Activated T-helper 17 cell treated with anti-CD3 and anti-CD28 coated beads, Interleukin-2, amount 50 U/mL, for 72 hours (primary cell): ENCODE measurements around the gene ZNF502. TPM values are rescaled to one million over a fixed set of nuclear protein-coding genes. Genes with fewer than 3 reads are reported as not detected.
A peak's percentile ranks its signal among the peaks of the same experiment; 100 is the strongest.
"Not testable (repeated sequence)": the region's sequence is repeated elsewhere in the genome, so short reads cannot be mapped to it uniquely, and the experiment has no call there.

Source experiments
- ATAC-seq: fragments of 150-1000 bp; cut with Tn5 transposase; replicated peaks from 2 replicates; pipeline ENCODE4 v1.10.0; 2021; ENCODE audit warnings: mild to moderate bottlenecking, moderate library complexity
- H3K27ac Mint-ChIP-seq: one replicate; pipeline ENCODE4 v1.8.0; 2022; ENCODE audit warnings: mixed read lengths
- H3K27me3 Mint-ChIP-seq: one replicate; pipeline ENCODE4 v1.8.0; 2022; ENCODE audit warnings: mixed read lengths
- H3K36me3 Mint-ChIP-seq: one replicate; pipeline ENCODE4 v1.8.0; 2022; ENCODE audit warnings: low read depth, mild to moderate bottlenecking, mixed read lengths
- H3K4me1 Mint-ChIP-seq: one replicate; pipeline ENCODE4 v1.8.0; 2022; ENCODE audit warnings: mixed read lengths
- H3K4me3 Mint-ChIP-seq: one replicate; pipeline ENCODE4 v1.8.0; 2022; ENCODE audit warnings: mild to moderate bottlenecking, mixed read lengths
- H3K9me3 Mint-ChIP-seq: one replicate; pipeline ENCODE4 v1.8.0; 2022; ENCODE audit warnings: mixed read lengths
- total RNA-seq, 2 donors: library from RNA; stranded (reverse); gene quantifications; one replicate each; pipeline ENCODE4 v1.2.3, GENCODE V29; 2022

The ZNF502 gene
- 1 to 10 TPM in 1 of 2 donors, under 1 TPM in 1; 0.73 to 1.5 TPM for total RNA-seq

GRCh38 chr3:44712455-44713075 lies at the start of gene ZNF502:
ZNF502 (plus strand) TSS chr3:44712660; CDS start chr3:44720262, 7,602 bp downstream.
- Mint-ChIP-seq H3K4me1 (no peaks in the 10 kb centered on the region), H3K9me3 (peaks cover 17% of the 10 kb centered on the region), H3K27ac (peak within 1 kb of the TSS; percentile 73), H3K36me3 (peaks cover 11% of the 10 kb centered on the region), H3K4me3 (peak within 1 kb of the TSS; percentile 85), H3K27me3 (peaks cover 11% of the 10 kb centered on the region)
- ATAC-seq = peak; percentile 78

- Mint-ChIP-seq H3K9me3 (peaks cover 21% of the 10 kb centered on the region), H3K4me3 (no peak overlapping the region), H3K27ac (no peak overlapping the region), H3K27me3 (peaks cover 6% of the 10 kb centered on the region), H3K36me3 (peaks cover 7% of the 10 kb centered on the region), H3K4me1 (no peaks in the 10 kb centered on the region)
- ATAC-seq = no peak
These were observed 47.3 kb upstream of the ZNF502 start for GRCh38 chr3:44665173-44665572.

- Mint-ChIP-seq H3K9me3 (peaks cover 21% of the 10 kb centered on the region), H3K4me3 (no peak overlapping the region), H3K4me1 (no peaks in the 10 kb centered on the region), H3K27me3 (peaks cover 6% of the 10 kb centered on the region), H3K36me3 (no peaks in the 10 kb centered on the region), H3K27ac (no peak overlapping the region)
- ATAC-seq = no peak
These were observed 46.1 kb upstream of the ZNF502 start for GRCh38 chr3:44666346-44666745.

GRCh38 chr3:44669760-44670159 lies 42.7 kb upstream of the ZNF502 start:
- no peaks in the 10 kb centered on the region for H3K36me3 Mint-ChIP-seq
- peaks cover 7% of the 10 kb centered on the region for H3K4me1 Mint-ChIP-seq
- no peak overlapping the region for H3K27ac Mint-ChIP-seq
- peaks cover 12% of the 10 kb centered on the region for H3K27me3 Mint-ChIP-seq
- H3K4me3 Mint-ChIP-seq = no peak overlapping the region
- H3K9me3 Mint-ChIP-seq = peaks cover 30% of the 10 kb centered on the region
- ATAC-seq = no peak

GRCh38 chr3:44673466-44673865 lies 39.0 kb upstream of the ZNF502 start:
- H3K36me3 Mint-ChIP-seq, H3K4me1 Mint-ChIP-seq, H3K4me3 Mint-ChIP-seq, ATAC-seq, H3K27me3 Mint-ChIP-seq, H3K27ac Mint-ChIP-seq: not testable (repeated sequence)
- H3K9me3 Mint-ChIP-seq = peaks cover 16% of the 10 kb centered on the region

GRCh38 chr3:44674211-44674610 lies 38.2 kb upstream of the ZNF502 start:
- Mint-ChIP-seq H3K27ac (no peak overlapping the region), H3K4me3 (no peak overlapping the region), H3K4me1 (peaks cover 7% of the 10 kb centered on the region), H3K9me3 (peaks cover 16% of the 10 kb centered on the region), H3K27me3 (peaks cover 6% of the 10 kb centered on the region), H3K36me3 (no peaks in the 10 kb centered on the region)
- ATAC-seq = no peak

GRCh38 chr3:44678480-44679116 lies 33.9 kb upstream of the ZNF502 start:
- peaks cover 12% of the 10 kb centered on the region for H3K9me3 Mint-ChIP-seq
- H3K4me1 Mint-ChIP-seq = no peaks in the 10 kb centered on the region
- no peak overlapping the region for H3K4me3 Mint-ChIP-seq
- no peaks in the 10 kb centered on the region for H3K27me3 Mint-ChIP-seq
- ATAC-seq = no peak
- no peak overlapping the region for H3K27ac Mint-ChIP-seq
- no peaks in the 10 kb centered on the region for H3K36me3 Mint-ChIP-seq

- Mint-ChIP-seq H3K9me3 (peaks cover 9% of the 10 kb centered on the region), H3K27ac (no peak overlapping the region)
- ATAC-seq = no peak
These were observed 31.5 kb upstream of the ZNF502 start for GRCh38 chr3:44680921-44681455.

GRCh38 chr3:44682182-44682896 lies 30.1 kb upstream of the ZNF502 start:
- no peaks in the 10 kb centered on the region for H3K36me3 Mint-ChIP-seq

More at GRCh38 chr3:44680921-44681455, 31.5 kb upstream of the ZNF502 start:
- Mint-ChIP-seq H3K36me3 (no peaks in the 10 kb centered on the region), H3K4me3 (no peak overlapping the region), H3K4me1 (peaks cover 4% of the 10 kb centered on the region), H3K27me3 (peaks cover 4% of the 10 kb centered on the region)

GRCh38 chr3:44685128-44685800 lies 27.2 kb upstream of the ZNF502 start:
- Mint-ChIP-seq H3K9me3 (peaks cover 27% of the 10 kb centered on the region), H3K27me3 (peaks cover 29% of the 10 kb centered on the region), H3K4me3 (peak overlapping the region; percentile 57), H3K27ac (no peak overlapping the region), H3K36me3 (no peaks in the 10 kb centered on the region), H3K4me1 (peaks cover 4% of the 10 kb centered on the region)
- ATAC-seq = peak; percentile 54

More at GRCh38 chr3:44682182-44682896, 30.1 kb upstream of the ZNF502 start:
- Mint-ChIP-seq H3K4me1 (peaks cover 4% of the 10 kb centered on the region), H3K9me3 (peaks cover 17% of the 10 kb centered on the region), H3K27me3 (peaks cover 15% of the 10 kb centered on the region), H3K4me3 (no peak overlapping the region), H3K27ac (no peak overlapping the region)
- no peak for ATAC-seq

GRCh38 chr3:44687898-44688297 lies 24.6 kb upstream of the ZNF502 start:
- ATAC-seq = no peak
- peaks cover 4% of the 10 kb centered on the region for H3K4me1 Mint-ChIP-seq
- no peak overlapping the region for H3K27ac Mint-ChIP-seq
- H3K4me3 Mint-ChIP-seq = no peak overlapping the region
- H3K27me3 Mint-ChIP-seq = peaks cover 45% of the 10 kb centered on the region
- no peaks in the 10 kb centered on the region for H3K36me3 Mint-ChIP-seq
- H3K9me3 Mint-ChIP-seq = peaks cover 30% of the 10 kb centered on the region

GRCh38 chr3:44721231-44722102 lies 9.0 kb downstream of the ZNF502 start:
- H3K4me1 Mint-ChIP-seq = no peaks in the 10 kb centered on the region
- H3K36me3 Mint-ChIP-seq = peaks cover 39% of the 10 kb centered on the region
- no peaks in the 10 kb centered on the region for H3K27me3 Mint-ChIP-seq
- no peak for ATAC-seq
- H3K27ac Mint-ChIP-seq = no peak overlapping the region
- peaks cover 50% of the 10 kb centered on the region for H3K9me3 Mint-ChIP-seq
- H3K4me3 Mint-ChIP-seq = no peak overlapping the region

GRCh38 chr3:44722103-44722401 lies 9.6 kb downstream of the ZNF502 start:
- peaks cover 46% of the 10 kb centered on the region for H3K9me3 Mint-ChIP-seq
- ATAC-seq = no peak
- no peaks in the 10 kb centered on the region for H3K27me3 Mint-ChIP-seq
- H3K4me3 Mint-ChIP-seq = no peak overlapping the region
- no peaks in the 10 kb centered on the region for H3K4me1 Mint-ChIP-seq
- H3K36me3 Mint-ChIP-seq = peaks cover 34% of the 10 kb centered on the region
- no peak overlapping the region for H3K27ac Mint-ChIP-seq
